NCI-H510A (cell line): ENCODE measurements around the gene AXIN1.
"Not testable (repeated sequence)": the region's sequence is repeated elsewhere in the genome, so short reads cannot be mapped to it uniquely, and the experiment has no call there.

Source experiments
- DNase-seq: peaks from one replicate; lab custom pipeline; 2025; lab: John Stamatoyannopoulos, UW

AXIN1 gene

GRCh38 chr16:280991-281659 lies 71.4 kb downstream of the AXIN1 start:
- DNase-seq: no peak

GRCh38 chr16:280552-280951 lies 72.0 kb downstream of the AXIN1 start, which contains the start of gene ARHGDIG:
ARHGDIG (plus strand) TSS chr16:280591; CDS start chr16:280681, 90 bp downstream.
- DNase-seq: no peak

GRCh38 chr16:280005-280460 lies 72.5 kb downstream of the AXIN1 start:
- DNase-seq: no peak

GRCh38 chr16:279531-279930 lies 73.0 kb downstream of the AXIN1 start:
- DNase-seq: no peak

GRCh38 chr16:278863-279366 lies 73.6 kb downstream of the AXIN1 start:
- peak; percentile 49 for DNase-seq

- no peak for DNase-seq
These were observed 76.0 kb downstream of the AXIN1 start for GRCh38 chr16:276426-277077.

GRCh38 chr16:275786-276232 lies 76.7 kb downstream of the AXIN1 start, which contains the start of gene RGS11:
RGS11 (minus strand) TSS chr16:275944; CDS start chr16:275911, 33 bp downstream.
- no peak for DNase-seq

GRCh38 chr16:275041-275641 lies 77.4 kb downstream of the AXIN1 start:
- no peak for DNase-seq

- no peak for DNase-seq
These were observed 78.7 kb downstream of the AXIN1 start for GRCh38 chr16:273547-274421.

GRCh38 chr16:272633-273546 lies 79.6 kb downstream of the AXIN1 start:
- no peak for DNase-seq

- DNase-seq: no peak
These were observed 81.9 kb downstream of the AXIN1 start for GRCh38 chr16:270381-271255.

GRCh38 chr16:269061-269796 lies 83.3 kb downstream of the AXIN1 start:
- DNase-seq: no peak

- DNase-seq: no peak
These were observed 84.1 kb downstream of the AXIN1 start for GRCh38 chr16:268141-269053.

GRCh38 chr16:267562-267961 lies 85.0 kb downstream of the AXIN1 start:
- DNase-seq: not testable (repeated sequence)

- no peak for DNase-seq
These were observed 86.0 kb downstream of the AXIN1 start for GRCh38 chr16:266258-267164.

GRCh38 chr16:265711-266110 lies 86.8 kb downstream of the AXIN1 start:
- DNase-seq: no peak

GRCh38 chr16:265002-265529 lies 87.5 kb downstream of the AXIN1 start:
- no peak for DNase-seq
